ENCODE results near the gene BST2.
A peak's percentile ranks its signal among the peaks of the same experiment; 100 is the strongest.
"Not testable (repeated sequence)": the region's sequence is repeated elsewhere in the genome, so short reads cannot be mapped to it uniquely, and the experiment has no call there.

The BST2 gene

GRCh38 chr19:17390665-17391370 is 14.6 kb downstream of the BST2 start:
- peak; percentile 84 to 87 for DNase-seq (ENCODE audit: extremely low read depth in 1 of 2, low read depth in 1 of 2)

- no peak for DNase-seq (ENCODE audit: extremely low read depth in 1 of 2, low read depth in 1 of 2)
Observed at GRCh38 chr19:17389957-17390664, 15.3 kb downstream of the BST2 start.

GRCh38 chr19:17389288-17389687 is 16.1 kb downstream of the BST2 start:
- DNase-seq (ENCODE audit: extremely low read depth in 1 of 2, low read depth in 1 of 2), result no peak

- peak in 1 of 2 donors; percentile 40 for DNase-seq (ENCODE audit: extremely low read depth in 1 of 2, low read depth in 1 of 2)
Observed at GRCh38 chr19:17385878-17386611, 19.4 kb downstream of the BST2 start.

- DNase-seq (ENCODE audit: extremely low read depth in 1 of 2, low read depth in 1 of 2), result no peak
Observed at GRCh38 chr19:17380426-17381138, 24.8 kb downstream of the BST2 start.

- DNase-seq (ENCODE audit: extremely low read depth in 1 of 2, low read depth in 1 of 2), result no peak
Observed at GRCh38 chr19:17379221-17379631, 26.2 kb downstream of the BST2 start.

- no peak for DNase-seq (ENCODE audit: extremely low read depth in 1 of 2, low read depth in 1 of 2)
Observed at GRCh38 chr19:17378271-17378670, 27.2 kb downstream of the BST2 start.

GRCh38 chr19:17376935-17377600 is 28.4 kb downstream of the BST2 start, which contains the start of gene PLVAP:
Gene PLVAP, minus strand, starts transcription at chr19:17377342. Its CDS starts 54 bp downstream, at chr19:17377288.
- DNase-seq (ENCODE audit: extremely low read depth in 1 of 2, low read depth in 1 of 2), result no peak

GRCh38 chr19:17370026-17370587 is 35.3 kb downstream of the BST2 start:
- DNase-seq (ENCODE audit: extremely low read depth in 1 of 2, low read depth in 1 of 2), result no peak

GRCh38 chr19:17365361-17365760 is 40.1 kb downstream of the BST2 start:
- no peak for DNase-seq (ENCODE audit: extremely low read depth in 1 of 2, low read depth in 1 of 2)

- DNase-seq (ENCODE audit: extremely low read depth in 1 of 2, low read depth in 1 of 2), result not testable (repeated sequence)
Observed at GRCh38 chr19:17363852-17364605, 41.4 kb downstream of the BST2 start.

GRCh38 chr19:17359905-17360800 is 45.3 kb downstream of the BST2 start:
- no peak for DNase-seq (ENCODE audit: extremely low read depth in 1 of 2, low read depth in 1 of 2)

GRCh38 chr19:17358395-17358794 is 47.0 kb downstream of the BST2 start:
- no peak for DNase-seq (ENCODE audit: extremely low read depth in 1 of 2, low read depth in 1 of 2)

- no peak for DNase-seq (ENCODE audit: extremely low read depth in 1 of 2, low read depth in 1 of 2)
Observed at GRCh38 chr19:17357724-17358123, 47.7 kb downstream of the BST2 start.

GRCh38 chr19:17357078-17357666 is 48.3 kb downstream of the BST2 start:
- no peak for DNase-seq (ENCODE audit: extremely low read depth in 1 of 2, low read depth in 1 of 2)

GRCh38 chr19:17353386-17353785 is 52.0 kb downstream of the BST2 start:
- no peak for DNase-seq (ENCODE audit: extremely low read depth in 1 of 2, low read depth in 1 of 2)
